Spleen (tissue), 11 donors: Measurements from ENCODE around the gene ZCCHC3. TPM values are rescaled to one million over a fixed set of nuclear protein-coding genes. Genes with fewer than 3 reads are reported as not detected.

Source experiments
- DNase-seq: peaks from one replicate; pipeline ENCODE4 v3.0.0-alpha.2; 2020
- H3K27ac ChIP-seq, 8 donors: fragments of 200-600 bp; sonication (generic) in 7 of 8; 1 replicate in 4 of 8; 2 replicates in 4 of 8; pipeline versions ENCODE4 v1.5.0 to v1.8.0; 2016 to 2021; ENCODE audit warnings: inconsistent platforms in 4 of 8, mild to moderate bottlenecking in 4 of 8, moderate library complexity in 1 of 8
- H3K27me3 ChIP-seq, 7 donors: fragments of 200-600 bp; sonication (generic) in 6 of 7; replicated peaks in 1 of 7; 1 replicate in 4 of 7; 2 replicates in 3 of 7; pipeline versions ENCODE4 v1.5.0 to v1.8.0; 2016 to 2021; ENCODE audit warnings: inconsistent platforms in 3 of 7, mild to moderate bottlenecking in 1 of 7
- H3K36me3 ChIP-seq, 6 donors: fragments of 200-600 bp; sonication (generic) in 5 of 6; 1 replicate in 4 of 6; 2 replicates in 2 of 6; pipeline versions ENCODE4 v1.5.0 to v1.8.0; 2016 to 2021; ENCODE audit warnings: inconsistent platforms in 2 of 6
- H3K4me1 ChIP-seq, 6 donors: fragments of 200-600 bp; sonication (generic) in 5 of 6; 1 replicate in 3 of 6; 2 replicates in 3 of 6; pipeline versions ENCODE4 v1.5.0 to v1.8.0; 2016 to 2021; ENCODE audit warnings: inconsistent platforms in 3 of 6
- H3K4me3 ChIP-seq, 8 donors: fragments of 200-600 bp; sonication (generic) in 7 of 8; 1 replicate in 4 of 8; 2 replicates in 4 of 8; pipeline versions ENCODE4 v1.5.0 to v1.8.0; 2016 to 2021; ENCODE audit warnings: inconsistent platforms in 4 of 8, mild to moderate bottlenecking in 4 of 8, moderate library complexity in 2 of 8
- H3K9me3 ChIP-seq, 8 donors: fragments of 200-600 bp; sonication (generic) in 7 of 8; 1 replicate in 4 of 8; 2 replicates in 4 of 8; pipeline versions ENCODE4 v1.5.0 to v1.8.0; 2016 to 2021; ENCODE audit warnings: inconsistent platforms in 4 of 8
- POLR2A ChIP-seq, 3 donors: fragments of 450-650 bp; IDR thresholded peaks; one replicate each; pipeline ENCODE4 v1.5.1; 2017; ENCODE audit warnings: antibody characterized with exemption in 3 of 3, mild to moderate bottlenecking in 1 of 3
- POLR2AphosphoS5 ChIP-seq, 3 donors: sonication (generic); formaldehyde crosslinking; IDR thresholded peaks; one replicate each; pipeline ENCODE4 v1.5.1; 2017; ENCODE audit warnings: antibody characterized with exemption in 3 of 3
- WGBS, 5 donors: extraction: QIAGEN DNeasy Blood & Tissue Kit in 3 of 5; methylation state at CpG; one replicate each; pipeline versions ENCODE4 v1.1.5 to v1.1.7; 2013 to 2018; 5-methylcytosine and 5-hydroxymethylcytosine counted together
- intact Hi-C: fragments of 100-400 bp; cut with DNase I; formaldehyde crosslinking; loops from one replicate; pipeline ENCODE4 v1.15.0; 2023; ENCODE audit warnings: low total_unique reads
- polyA plus RNA-seq, 3 donors: library from polyadenylated mRNA; stranded (reverse); fragments of 200-250 nt; gene quantifications; one replicate each; pipeline ENCODE4 v1.2.1, GENCODE V29; 2013
- total RNA-seq, 7 donors: library from RNA; depleted of rRNA in 3 of 7; stranded (reverse); fragments of >200 nt in 3 of 7; fragmentation: NEBNext Ultra II Directional in 4 of 7; extraction: Animal tissue kit (Norgen Biotek cat#: 25700) in 4 of 7; gene quantifications; one replicate each; pipeline versions ENCODE4 v1.1.0 to v1.2.1, GENCODE V29; 2016 to 2021
- TF ChIP-seq, protein P1 (sequence below), 11 experiments: fragments of 200-600 bp in 7 of 11; fragments of 450-650 bp in 4 of 11; sonication (generic) in 4 of 11; IDR thresholded peaks in 8 of 11; conservative IDR thresholded peaks in 3 of 11; 1 replicate in 7 of 11; 2 replicates in 4 of 11; pipeline versions ENCODE4 v1.4.0 to v1.8.0; 2016 to 2021; ENCODE audit warnings: antibody characterized with exemption in 11 of 11, inconsistent platforms in 4 of 11, mild to moderate bottlenecking in 1 of 11
- donor health status: healthy with polysubstance abuse.
- donor health status: DM: no; HTN: no; CAD: no; lungs with moderate emphysema.
- donor health status: DM: no; HTN: no; CAD: no.
- donor health status: Bipolar disorder and iron deficiency.
- donor health status: healthy.
- donor health status: DM: no; HTN: no; CAD: no.
- donor health status: DM: yes; HTN: yes; CAD: no.

ZCCHC3 gene
- total and polyA plus RNA-seq, 10 donors, result 17.4 to 26.6 (median 23.0) TPM

GRCh38 chr20:271528-271927, 25.8 kb upstream of the ZCCHC3 start:
- Histone ChIP-seq H3K4me3 (no peak overlapping the region), H3K9me3 (no peaks in the 10 kb centered on the region), H3K27me3 (peaks cover 0 to 5% (median 0%) of the 10 kb centered on the region in 7 donors), H3K27ac (no peak overlapping the region), H3K4me1 (peaks cover 0 to 9% (median 8%) of the 10 kb centered on the region in 6 donors), H3K36me3 (peaks cover 0 to 15% (median 3%) of the 10 kb centered on the region in 6 donors)
- DNase-seq, result no peak
- intact Hi-C loops, result no loop called here
- no peak for TF ChIP-seq POLR2AphosphoS5 (IDR thresholded peaks at IDR 0.05)
- TF ChIP-seq POLR2A (IDR thresholded peaks at IDR 0.05), result no peak
- TF ChIP-seq, protein P1, sequence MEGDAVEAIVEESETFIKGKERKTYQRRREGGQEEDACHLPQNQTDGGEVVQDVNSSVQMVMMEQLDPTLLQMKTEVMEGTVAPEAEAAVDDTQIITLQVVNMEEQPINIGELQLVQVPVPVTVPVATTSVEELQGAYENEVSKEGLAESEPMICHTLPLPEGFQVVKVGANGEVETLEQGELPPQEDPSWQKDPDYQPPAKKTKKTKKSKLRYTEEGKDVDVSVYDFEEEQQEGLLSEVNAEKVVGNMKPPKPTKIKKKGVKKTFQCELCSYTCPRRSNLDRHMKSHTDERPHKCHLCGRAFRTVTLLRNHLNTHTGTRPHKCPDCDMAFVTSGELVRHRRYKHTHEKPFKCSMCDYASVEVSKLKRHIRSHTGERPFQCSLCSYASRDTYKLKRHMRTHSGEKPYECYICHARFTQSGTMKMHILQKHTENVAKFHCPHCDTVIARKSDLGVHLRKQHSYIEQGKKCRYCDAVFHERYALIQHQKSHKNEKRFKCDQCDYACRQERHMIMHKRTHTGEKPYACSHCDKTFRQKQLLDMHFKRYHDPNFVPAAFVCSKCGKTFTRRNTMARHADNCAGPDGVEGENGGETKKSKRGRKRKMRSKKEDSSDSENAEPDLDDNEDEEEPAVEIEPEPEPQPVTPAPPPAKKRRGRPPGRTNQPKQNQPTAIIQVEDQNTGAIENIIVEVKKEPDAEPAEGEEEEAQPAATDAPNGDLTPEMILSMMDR (IDR thresholded peaks at IDR 0.05 in 8 of 11, conservative IDR thresholded peaks at IDR 0.05 in 3 of 11), result no peak

- H3K27me3 ChIP-seq, result no peaks in the 10 kb centered on the region
- TF ChIP-seq POLR2A (IDR thresholded peaks at IDR 0.05) (no peak), POLR2AphosphoS5 (IDR thresholded peaks at IDR 0.05) (no peak)
- TF ChIP-seq, protein P1 (IDR thresholded peaks at IDR 0.05 in 8 of 11, conservative IDR thresholded peaks at IDR 0.05 in 3 of 11), result no peak
- DNase-seq, result no peak
- no peaks in the 10 kb centered on the region for H3K9me3 ChIP-seq
- no peak overlapping the region for H3K4me3 ChIP-seq
- no peak overlapping the region for H3K27ac ChIP-seq
- H3K4me1 ChIP-seq, result no peaks in the 10 kb centered on the region
- intact Hi-C loops, result no loop called here
- peaks cover 0 to 27% (median 6%) of the 10 kb centered on the region in 6 donors for H3K36me3 ChIP-seq
Measured at GRCh38 chr20:272718-273117, 24.7 kb upstream of the ZCCHC3 start.

- Histone ChIP-seq H3K36me3 (peaks cover 0 to 36% (median 6%) of the 10 kb centered on the region in 6 donors), H3K9me3 (no peaks in the 10 kb centered on the region), H3K4me1 (no peaks in the 10 kb centered on the region), H3K4me3 (no peak overlapping the region), H3K27me3 (no peaks in the 10 kb centered on the region), H3K27ac (no peak overlapping the region)
- intact Hi-C loops, result no loop called here
- TF ChIP-seq, protein P1 (IDR thresholded peaks at IDR 0.05 in 8 of 11, conservative IDR thresholded peaks at IDR 0.05 in 3 of 11), result no peak
- TF ChIP-seq POLR2A (IDR thresholded peaks at IDR 0.05) (no peak), POLR2AphosphoS5 (IDR thresholded peaks at IDR 0.05) (no peak)
- DNase-seq, result no peak
- 47 to 81% (median 59%) methylated on average over 3 of the region's 3 CpGs for WGBS, 5 donors
Measured at GRCh38 chr20:273884-274283, 23.5 kb upstream of the ZCCHC3 start.

DNA sequence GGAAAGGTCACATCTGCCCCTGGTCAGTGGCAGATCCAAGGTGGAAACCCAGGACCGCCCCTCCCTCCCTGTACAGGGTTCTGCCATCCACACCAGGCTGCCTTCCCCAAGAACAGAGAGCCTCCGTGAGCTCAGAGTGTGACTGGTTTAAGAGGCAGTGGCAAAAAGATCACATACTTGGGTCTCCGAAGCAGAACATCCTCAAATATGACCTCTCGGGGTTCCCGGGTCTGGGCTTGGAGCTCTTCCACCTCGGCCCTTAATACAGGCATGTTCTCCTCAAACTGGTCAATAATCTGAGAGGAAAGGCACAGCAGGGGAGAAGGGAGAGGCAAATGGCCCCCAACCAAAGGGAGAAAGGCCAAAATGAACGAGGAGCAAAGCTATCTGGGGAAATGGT, 21.6 kb upstream of the ZCCHC3 start:
- DNase-seq, result no peak
- intact Hi-C loops, result no loop called here
- no peak overlapping the region for H3K4me3 ChIP-seq
- H3K27ac ChIP-seq, result no peak overlapping the region
- H3K9me3 ChIP-seq, result no peaks in the 10 kb centered on the region
- H3K4me1 ChIP-seq, result no peaks in the 10 kb centered on the region
- peaks cover 0 to 49% (median 6%) of the 10 kb centered on the region in 6 donors for H3K36me3 ChIP-seq
- 87 to 95% (median 93%) methylated on average over 7 of the region's 7 CpGs for WGBS, 5 donors
- H3K27me3 ChIP-seq, result no peaks in the 10 kb centered on the region
- TF ChIP-seq POLR2A (IDR thresholded peaks at IDR 0.05) (no peak), POLR2AphosphoS5 (IDR thresholded peaks at IDR 0.05) (no peak)
